K562 (cell line): ENCODE measurements around the gene ENTPD8. TPM values are rescaled to one million over a fixed set of nuclear protein-coding genes. Genes with fewer than 3 reads are reported as not detected.

ENCODE experiments used
- ATF2 ChIP-seq: sonication (generic); formaldehyde crosslinking; IDR thresholded peaks from 2 replicates; pipeline ENCODE4 v1.8.1; 2022; ENCODE audit warnings: missing genetic modification reagents
- ATF7 ChIP-seq: fragments of 450-650 bp; IDR thresholded peaks from 2 replicates; pipeline ENCODE4 v1.7.1; 2014; ENCODE audit warnings: mild to moderate bottlenecking, moderate library complexity
- CSDE1 ChIP-seq, 2 experiments: fragments of 450-650 bp; IDR thresholded peaks; 2 replicates each; pipeline ENCODE4 v1.6.1; 2016; ENCODE audit warnings: mild to moderate bottlenecking in 1 of 2
- CTCF ChIP-seq, 3 experiments: IDR thresholded peaks in 2 of 3; conservative IDR thresholded peaks in 1 of 3; 2 replicates each; pipeline ENCODE4 v1.5.1; 2011 to 2012; ENCODE audit warnings: low read length in 3 of 3, mild to moderate bottlenecking in 3 of 3, control low read depth in 2 of 3, improper control_type of control experiment in 1 of 3, inconsistent platforms in 1 of 3, low read depth in 1 of 3, mixed read lengths in 1 of 3, moderate library complexity in 1 of 3; ENCODE audit not compliant: insufficient read depth in 2 of 3
- DIDO1 ChIP-seq: fragments of 450-650 bp; IDR thresholded peaks from 2 replicates; pipeline ENCODE4 v1.6.1; 2016; ENCODE audit warnings: low read depth, missing biosample characterization, missing genetic modification characterization
- E2F3 ChIP-seq: fragments of 250-450 bp; sonication (Bioruptor Pico); IDR thresholded peaks from 2 replicates; pipeline ENCODE4 v1.4.0; 2020; ENCODE audit warnings: mild to moderate bottlenecking
- EP400 ChIP-seq: fragments of 450-650 bp; IDR thresholded peaks from 2 replicates; pipeline ENCODE4 v1.6.1; 2017; ENCODE audit warnings: antibody characterized with exemption, mild to moderate bottlenecking, moderate library complexity
- GTF2B ChIP-seq: IDR thresholded peaks from 2 replicates; pipeline ENCODE4 v1.6.1; 2011; ENCODE audit not compliant: insufficient read length; ENCODE audit errors: extremely low read depth
- IRF9 ChIP-seq: fragments of 450-650 bp; IDR thresholded peaks from 2 replicates; pipeline ENCODE4 v1.6.1; 2016; ENCODE audit warnings: missing biosample characterization, missing genetic modification characterization
- KLF6 ChIP-seq: fragments of 250-450 bp; sonication (Bioruptor Pico); IDR thresholded peaks from 2 replicates; pipeline ENCODE4 v1.4.0; 2020; ENCODE audit warnings: mild to moderate bottlenecking, moderate library complexity, borderline replicate concordance
- MAZ ChIP-seq, 2 experiments: fragments of 450-650 bp in 1 of 2; sonication (generic) in 1 of 2; formaldehyde crosslinking; IDR thresholded peaks in 1 of 2; conservative IDR thresholded peaks in 1 of 2; 2 replicates each; pipeline versions ENCODE4 v1.4.0 to v1.5.0; 2020; ENCODE audit warnings: mild to moderate bottlenecking in 1 of 2, missing genetic modification reagents in 1 of 2
- MLLT1 ChIP-seq, 2 experiments: fragments of 450-650 bp; IDR thresholded peaks; 2 replicates each; pipeline ENCODE4 v1.6.1; 2016
- MYNN ChIP-seq, 2 experiments: sonication (generic); formaldehyde crosslinking in 1 of 2; IDR thresholded peaks; 2 replicates each; pipeline versions ENCODE4 v1.5.0 to v1.6.1; 2016 to 2020; ENCODE audit warnings: antibody characterized with exemption in 1 of 2, missing genetic modification reagents in 1 of 2
- POLR2AphosphoS2 ChIP-seq: IDR thresholded peaks from 2 replicates; pipeline ENCODE4 v1.6.1; 2012; ENCODE audit warnings: low read length, improper control_type of control experiment
- SP1 ChIP-seq: sonication (generic); formaldehyde crosslinking; IDR thresholded peaks from 2 replicates; pipeline ENCODE4 v1.8.1; 2022; ENCODE audit warnings: mild to moderate bottlenecking, missing genetic modification reagents
- TCF7 ChIP-seq: sonication (generic); IDR thresholded peaks from 2 replicates; pipeline ENCODE4 v1.6.1; 2016; ENCODE audit warnings: antibody characterized with exemption, borderline replicate concordance
- ZFP30 ChIP-seq: fragments of 250-450 bp; sonication (Bioruptor Pico); IDR thresholded peaks from 2 replicates; pipeline ENCODE4 v1.8.0; 2022; ENCODE audit warnings: moderate library complexity, mild to moderate bottlenecking, inconsistent platforms, borderline replicate concordance
- ZFPM2 ChIP-seq: fragments of 250-450 bp; sonication (Bioruptor Pico); IDR thresholded peaks from 2 replicates; pipeline ENCODE4 v1.5.1; 2022; ENCODE audit warnings: mild to moderate bottlenecking
- ZNF584 ChIP-seq: fragments of 200-800 bp; sonication (Bioruptor generic); IDR thresholded peaks from 2 replicates; pipeline ENCODE4 v1.6.1; 2016; ENCODE audit warnings: low read depth, mild to moderate bottlenecking, missing genetic modification characterization, missing compliant biosample characterization
- ZNF668 ChIP-seq: fragments of 250-450 bp; sonication (Bioruptor Pico); IDR thresholded peaks from 2 replicates; pipeline ENCODE4 v1.8.0; 2022; ENCODE audit warnings: mild to moderate bottlenecking, inconsistent platforms
- ZZZ3 ChIP-seq: fragments of 450-650 bp; IDR thresholded peaks from 2 replicates; pipeline ENCODE4 v1.6.1; 2016; ENCODE audit warnings: antibody characterized with exemption, mild to moderate bottlenecking, moderate library complexity
- polyA plus RNA-seq, 8 experiments: library from polyadenylated mRNA; depleted of rRNA in 4 of 8; stranded (reverse) in 5 of 8; unstranded in 3 of 8; fragments of >200 nt; fragmentation: Nextera tagmentation in 2 of 8; fragmentation: Illumina TruSeq in 1 of 8; extraction: Ambion mirVana in 2 of 8; extraction: Trizol in 1 of 8; gene quantifications; 2 replicates each; pipeline versions ENCODE4 v1.2.1 to v1.2.3, GENCODE V29; 2011 to 2014; ENCODE audit warnings: inconsistent platforms in 1 of 8, missing spikeins in 1 of 8
- total RNA-seq, 7 experiments: library from RNA; depleted of rRNA in 6 of 7; stranded (reverse); fragments of >200 nt in 6 of 7; fragmentation: Illumina TruSeq in 2 of 7; extraction: Trizol in 2 of 7; gene quantifications; 2 replicates each; pipeline versions ENCODE4 v1.2.1 to v1.2.3, GENCODE V29; 2011 to 2021; ENCODE audit warnings: low replicate concordance in 1 of 7

Gene ENTPD8
- total and polyA plus RNA-seq, 9 of the 15 experiments (the other 6 are each of a cell fraction or from before 2014, with no cell fraction given), result 0.06 to 0.27 (median 0.19) TPM; not detected in 5

- TF ChIP-seq KLF6 (CRISPR knock-in tag) (no peak), GTF2B (no peak), CTCF (IDR thresholded peaks at IDR 0.05 in 2 of 3, conservative IDR thresholded peaks at IDR 0.05 in 1 of 3; ENCODE audit: insufficient read depth in 2 of 3, low read depth in 1 of 3, low read length in 3 of 3) (peak; percentile 92 to 93 (median 93)), POLR2AphosphoS2 (no peak), SP1 (CRISPR knock-in tag) (0 out of 2 replicates have a peak, but pooled peaks have one; percentile 51), EP400 (0 out of 2 replicates have a peak, but pooled peaks have one; percentile 11), E2F3 (CRISPR knock-in tag) (no peak), IRF9 (no peak), ZNF584 (no peak), ATF2 (CRISPR knock-in tag) (no peak), ATF7 (peak; percentile 33; the same call in 1 of the 2 replicates), ZFPM2 (CRISPR knock-in tag) (no peak), ZFP30 (CRISPR knock-in tag) (no peak), MLLT1 (IDR thresholded peaks at IDR 0.05) (peak in 1 of 2 experiments; percentile 13; a peak in 1 of 4 replicates), TCF7 (no peak), MYNN (IDR thresholded peaks at IDR 0.05) (no peak), MYNN (CRISPR knock-in tag; IDR thresholded peaks at IDR 0.05) (no peak), CSDE1 (IDR thresholded peaks at IDR 0.05) (no peak), DIDO1 (no peak), ZZZ3 (no peak), MAZ (CRISPR knock-in tag; conservative IDR thresholded peaks at IDR 0.05 in 1 of 2, IDR thresholded peaks at IDR 0.05 in 1 of 2) (peak; percentile 47 to 72; a peak in 3 of 4 replicates), ZNF668 (CRISPR knock-in tag) (no peak)
These were observed 4.2 kb upstream of the ENTPD8 start (continued) for GRCh38 chr9:137445275-137445807.
